Measurements from ENCODE around the gene YTHDF2.
"Not testable (repeated sequence)": the region's sequence is repeated elsewhere in the genome, so short reads cannot be mapped to it uniquely, and the experiment has no call there.

YTHDF2 gene

GRCh38 chr1:28759257-28759656 lies 22.5 kb downstream of the YTHDF2 start:
- DNase-seq (ENCODE audit: low read depth in 3 of 3), result no peak

DNA sequence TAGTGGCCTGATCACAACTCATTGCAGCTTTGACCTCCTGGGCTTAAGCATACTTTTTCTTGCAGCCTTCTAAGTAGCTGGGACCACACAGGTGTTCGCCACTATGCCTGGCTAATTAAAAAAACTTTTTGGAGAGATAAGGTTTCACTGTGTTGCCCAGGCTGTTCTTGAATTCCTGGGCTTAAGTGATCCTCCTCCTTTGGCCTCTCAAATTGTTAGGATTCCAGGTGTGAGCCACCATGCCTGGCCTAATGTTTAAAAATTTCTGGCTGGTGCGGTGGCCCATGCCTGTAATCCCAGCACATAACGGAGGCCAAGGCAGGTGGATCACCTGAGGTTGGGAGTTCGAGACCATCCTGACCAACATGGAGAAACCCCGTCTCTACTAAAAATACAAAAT lies 24.4 kb downstream of the YTHDF2 start:
- DNase-seq (ENCODE audit: low read depth in 3 of 3), result no peak

- no peak for DNase-seq (ENCODE audit: low read depth in 3 of 3)
Observed at GRCh38 chr1:28766532-28767183, 29.9 kb downstream of the YTHDF2 start.

GRCh38 chr1:28770601-28771165 lies 33.9 kb downstream of the YTHDF2 start:
- no peak for DNase-seq (ENCODE audit: low read depth in 3 of 3)

GRCh38 chr1:28771921-28772320 lies 35.2 kb downstream of the YTHDF2 start:
- not testable (repeated sequence) for DNase-seq (ENCODE audit: low read depth in 3 of 3)

- DNase-seq (ENCODE audit: low read depth in 3 of 3), result no peak
Observed at GRCh38 chr1:28773105-28773504, 36.4 kb downstream of the YTHDF2 start.

DNA sequence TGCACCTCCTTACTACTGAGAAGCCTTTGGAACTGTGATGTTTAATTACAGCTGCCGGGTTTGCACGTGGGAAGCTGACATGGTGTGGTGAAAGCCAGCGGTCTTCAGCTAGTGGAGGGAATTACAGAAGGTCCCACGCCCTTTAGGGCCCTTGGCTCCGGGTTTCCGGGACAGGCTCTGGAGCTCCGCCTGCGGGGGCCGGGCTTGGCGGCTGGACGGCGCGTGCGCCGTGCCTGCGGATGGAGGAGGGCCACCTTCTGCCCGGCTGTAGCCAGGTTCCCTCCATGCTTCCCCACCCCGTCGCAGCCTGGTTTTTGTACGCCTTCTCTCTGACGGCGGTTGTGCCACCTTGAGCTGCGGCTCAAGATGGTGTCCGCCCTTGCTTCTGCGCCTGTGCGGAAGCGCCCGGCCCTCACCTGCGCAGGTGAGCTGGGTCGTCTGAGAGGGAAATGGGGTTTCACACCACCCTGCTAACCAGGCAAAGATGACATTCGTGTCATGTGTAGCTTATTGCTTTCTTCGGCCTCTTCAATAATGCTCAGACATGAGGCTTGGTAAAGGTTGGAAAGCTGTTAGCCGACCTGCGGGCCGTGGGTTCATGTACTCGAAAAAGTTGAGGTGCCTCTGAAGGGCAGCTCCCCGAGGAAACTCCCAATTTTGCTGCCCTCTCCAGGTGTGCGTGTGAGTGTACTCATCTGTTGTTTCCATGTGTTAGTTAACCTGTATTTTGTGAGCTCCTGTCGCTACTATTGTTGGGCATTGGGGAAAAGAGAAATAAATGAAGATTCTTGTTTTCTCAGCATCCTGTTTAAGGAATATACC lies 38.6 kb downstream of the YTHDF2 start:
- DNase-seq (ENCODE audit: low read depth in 3 of 3), result peak; percentile 13 to 26 (median 16)

DNA sequence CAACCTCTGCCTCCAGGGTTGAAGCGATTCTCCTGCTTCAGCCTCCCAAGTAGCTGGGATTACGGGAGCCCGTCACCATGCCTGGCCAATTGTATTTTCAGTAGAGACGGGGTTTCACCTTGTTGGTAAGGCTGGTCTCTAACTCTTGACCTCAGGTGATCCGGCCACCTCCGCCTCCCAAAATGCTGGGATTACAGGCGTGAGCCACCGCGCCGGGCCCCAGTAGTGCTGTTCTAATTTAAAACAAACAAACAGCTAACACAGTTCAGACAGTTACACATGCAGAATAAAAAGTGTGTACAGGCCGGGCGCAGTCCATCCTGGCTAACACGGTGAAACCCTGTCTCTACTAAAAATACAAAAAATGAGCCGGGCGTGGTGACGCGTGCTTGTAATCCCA lies 39.6 kb downstream of the YTHDF2 start:
- DNase-seq (ENCODE audit: low read depth in 3 of 3), result no peak

DNA sequence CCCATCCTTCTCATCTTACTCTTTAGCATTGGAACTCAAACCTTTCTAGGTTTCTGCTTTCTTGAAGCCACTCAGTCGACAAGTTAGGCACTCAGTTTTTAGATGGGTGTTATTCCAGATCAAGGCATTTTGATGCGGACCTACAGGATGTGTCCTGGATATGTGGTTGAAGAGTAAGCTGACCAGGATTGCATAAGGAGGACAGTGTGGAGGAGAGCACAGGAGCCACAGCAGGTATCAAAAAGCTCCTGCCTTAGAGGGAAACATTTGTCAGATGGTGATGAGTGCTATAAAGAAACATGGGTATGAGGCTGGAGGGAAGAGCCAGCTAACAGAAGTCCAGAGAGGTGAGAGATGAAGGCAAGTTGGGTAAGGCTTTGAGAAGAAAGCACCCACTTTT lies 41.3 kb downstream of the YTHDF2 start:
- no peak for DNase-seq (ENCODE audit: low read depth in 3 of 3)

- DNase-seq (ENCODE audit: low read depth in 3 of 3), result no peak
Observed at GRCh38 chr1:28779751-28780408, 43.1 kb downstream of the YTHDF2 start.

DNA sequence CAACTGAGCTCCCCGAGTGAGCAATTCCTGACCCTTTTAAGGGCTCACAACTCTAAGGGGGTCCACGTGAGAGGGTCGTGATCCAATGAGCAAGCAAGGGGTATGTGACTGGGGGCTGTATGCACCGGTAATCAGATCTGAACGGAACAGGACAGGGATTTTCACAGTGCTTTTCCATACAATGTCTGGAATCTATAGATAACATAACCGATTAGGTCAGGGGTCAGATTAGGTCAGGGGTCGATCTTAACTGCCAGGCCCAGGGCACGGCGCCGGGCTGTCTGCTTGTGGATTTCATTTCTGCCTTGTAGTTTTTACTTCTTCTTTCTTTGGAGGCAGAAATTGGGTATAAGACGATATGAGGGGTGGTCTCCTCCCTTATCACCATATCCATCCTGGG lies 44.6 kb downstream of the YTHDF2 start:
- DNase-seq (ENCODE audit: low read depth in 3 of 3), result no peak

DNA sequence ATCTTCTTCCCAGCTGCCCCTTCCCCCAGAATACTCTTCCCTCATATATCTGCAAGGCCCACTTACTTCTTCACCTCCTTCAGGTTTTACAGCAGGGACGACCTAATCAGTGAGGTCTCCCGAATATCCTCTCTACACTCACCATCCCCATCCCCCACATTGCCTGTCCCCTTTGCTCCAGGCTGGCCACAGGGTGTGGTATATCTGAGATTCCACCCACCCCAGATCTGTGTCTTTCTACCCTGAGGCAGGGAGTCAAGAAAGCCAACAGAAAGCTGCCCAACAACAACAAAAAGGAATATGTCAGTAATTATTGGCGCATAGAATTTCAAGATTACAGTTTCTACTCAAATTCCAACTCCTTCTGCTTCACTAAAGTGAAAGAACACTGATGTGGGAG lies 45.3 kb downstream of the YTHDF2 start:
- DNase-seq (ENCODE audit: low read depth in 3 of 3), result no peak

- no peak for DNase-seq (ENCODE audit: low read depth in 3 of 3)
Observed at GRCh38 chr1:28783363-28783762, 46.6 kb downstream of the YTHDF2 start.

GRCh38 chr1:28789412-28789811 lies 52.7 kb downstream of the YTHDF2 start:
- no peak for DNase-seq (ENCODE audit: low read depth in 3 of 3)

GRCh38 chr1:28789816-28790215 lies 53.1 kb downstream of the YTHDF2 start:
- DNase-seq (ENCODE audit: low read depth in 3 of 3), result no peak

GRCh38 chr1:28790377-28791035 lies 53.8 kb downstream of the YTHDF2 start:
- no peak for DNase-seq (ENCODE audit: low read depth in 3 of 3)

GRCh38 chr1:28791929-28792328 lies 55.2 kb downstream of the YTHDF2 start:
- not testable (repeated sequence) for DNase-seq (ENCODE audit: low read depth in 3 of 3)

- DNase-seq (ENCODE audit: low read depth in 3 of 3), result no peak
Observed at GRCh38 chr1:28792644-28793121, 55.9 kb downstream of the YTHDF2 start.

GRCh38 chr1:28794582-28794981 lies 57.8 kb downstream of the YTHDF2 start:
- not testable (repeated sequence) for DNase-seq (ENCODE audit: low read depth in 3 of 3)

DNA sequence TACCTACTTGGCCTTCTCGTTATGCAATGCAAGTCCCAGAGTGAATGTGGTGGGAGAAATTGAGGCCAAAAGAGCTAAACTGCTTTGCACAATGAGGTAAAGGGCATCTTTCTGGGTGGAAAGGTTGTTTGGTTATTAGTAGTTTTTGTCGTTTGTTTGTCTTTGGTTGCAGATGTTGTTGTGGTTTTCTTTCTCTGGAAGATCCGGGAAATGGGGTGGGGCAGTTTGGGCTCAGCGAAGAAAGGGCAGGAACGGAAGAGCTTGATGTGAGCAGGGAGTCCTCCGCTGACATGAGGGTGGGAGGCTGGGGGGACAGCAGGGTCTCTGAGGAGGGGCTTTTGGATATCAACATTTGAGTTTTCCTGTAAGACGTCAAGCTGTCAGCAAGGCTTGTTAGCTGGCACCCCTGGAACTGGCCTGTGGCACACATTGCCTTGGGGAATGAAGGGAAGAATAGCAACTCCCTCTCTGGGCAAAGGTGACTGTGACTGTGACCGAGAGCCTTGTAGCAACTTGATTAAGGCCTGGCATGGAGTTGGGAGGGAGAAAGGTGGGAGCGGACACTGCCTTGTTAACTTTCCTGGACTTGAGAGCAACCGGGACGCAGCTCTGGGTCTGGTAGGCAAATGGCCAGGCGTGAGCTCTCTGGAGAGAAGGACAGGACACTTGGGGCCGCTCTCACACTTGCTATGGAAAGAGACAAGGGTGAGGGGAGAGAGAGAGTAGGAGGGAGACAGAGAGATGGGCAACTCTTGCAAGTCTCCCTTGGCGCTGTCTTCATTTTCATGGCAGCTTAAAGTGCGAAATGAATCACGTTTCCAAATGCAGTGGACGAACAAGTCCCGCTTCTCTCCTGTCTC lies 59.8 kb downstream of the YTHDF2 start:
- DNase-seq (ENCODE audit: low read depth in 3 of 3), result no peak

DNA sequence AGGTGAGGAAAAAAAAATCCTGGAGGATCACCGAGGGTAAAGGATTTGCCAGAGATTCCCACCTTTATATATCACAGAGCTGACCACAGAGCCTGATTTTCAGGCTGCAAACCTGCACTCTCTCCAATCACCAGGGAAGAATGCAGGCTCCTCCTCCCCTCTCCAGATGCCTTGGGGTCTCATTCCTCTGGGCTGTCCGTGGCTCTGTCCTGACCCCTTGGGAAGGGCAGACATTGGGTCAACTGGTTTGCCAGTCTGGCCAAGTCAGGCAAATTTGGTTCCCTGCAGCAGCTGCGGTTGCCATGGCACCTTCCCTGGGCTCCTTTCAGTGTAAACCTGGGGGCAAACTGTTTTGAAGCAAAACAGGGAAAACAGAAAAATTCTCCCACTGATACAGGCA lies 63.6 kb downstream of the YTHDF2 start:
- DNase-seq (ENCODE audit: low read depth in 3 of 3), result no peak

Measured in stimulated activated CD4-positive, alpha-beta T cell treated with anti-CD3 and anti-CD28 coated beads, TNF-alpha, amount 100 ng/mL, for 4 hours (primary cell).